Astrocyte (in vitro differentiated cells and primary cell): ENCODE results near the gene MIP. TPM values are rescaled to one million over a fixed set of nuclear protein-coding genes. Genes with fewer than 3 reads are reported as not detected.

Source experiments
- DNase-seq: peaks from one replicate; pipeline ENCODE4 v3.0.0-alpha.2; 2010; ENCODE audit warnings: low read depth
- FAIRE-seq: peaks from 2 replicates; lab custom pipeline; 2011; peaks lifted over from hg19 to GRCh38; lab: Jason Lieb, UNC
- H2AFZ ChIP-seq: 2 replicates; pipeline ENCODE4 v1.6.0; 2012; ENCODE audit warnings: low read depth, low read length, inconsistent platforms
- H3K27ac ChIP-seq: 2 replicates; pipeline ENCODE4 v1.5.1; 2011; ENCODE audit warnings: low read depth, low read length, inconsistent platforms
- H3K27me3 ChIP-seq: 2 replicates; pipeline ENCODE4 v1.6.0; 2011; ENCODE audit warnings: low read length, inconsistent platforms; ENCODE audit not compliant: insufficient read depth
- H3K36me3 ChIP-seq: 2 replicates; pipeline ENCODE4 v1.5.1; 2011; ENCODE audit warnings: low read length, inconsistent platforms; ENCODE audit not compliant: insufficient read depth
- H3K4me1 ChIP-seq: 2 replicates; pipeline ENCODE4 v1.5.1; 2011; ENCODE audit warnings: low read length, inconsistent platforms; ENCODE audit not compliant: insufficient read depth
- H3K4me2 ChIP-seq: 2 replicates; pipeline ENCODE4 v1.6.0; 2012; ENCODE audit warnings: low read length, inconsistent platforms
- H3K4me3 ChIP-seq: 2 replicates; pipeline ENCODE4 v1.5.1; 2011; ENCODE audit warnings: low read depth, mild to moderate bottlenecking, low read length, inconsistent platforms; ENCODE audit not compliant: insufficient read depth
- H3K79me2 ChIP-seq: 2 replicates; pipeline ENCODE4 v1.6.0; 2012; ENCODE audit warnings: mild to moderate bottlenecking, low read length, inconsistent platforms; ENCODE audit not compliant: insufficient read depth
- H3K9ac ChIP-seq: 2 replicates; pipeline ENCODE4 v1.6.0; 2012; ENCODE audit warnings: mild to moderate bottlenecking, low read length, inconsistent platforms
- H3K9me3 ChIP-seq: 2 replicates; pipeline ENCODE4 v1.5.1; 2012; ENCODE audit warnings: low read depth, mild to moderate bottlenecking, low read length, inconsistent platforms; ENCODE audit not compliant: insufficient read depth
- H4K20me1 ChIP-seq: 2 replicates; pipeline ENCODE4 v1.6.0; 2012; ENCODE audit warnings: low read length, inconsistent platforms; ENCODE audit not compliant: insufficient read depth
- H3K27ac Mint-ChIP-seq: one replicate; pipeline ENCODE4 v1.8.0; 2021; ENCODE audit warnings: mild to moderate bottlenecking, mixed read lengths; ENCODE audit not compliant: unreplicated experiment
- H3K27me3 Mint-ChIP-seq: one replicate; pipeline ENCODE4 v1.8.0; 2021; ENCODE audit warnings: low read depth, mixed read lengths; ENCODE audit not compliant: unreplicated experiment
- H3K36me3 Mint-ChIP-seq: one replicate; pipeline ENCODE4 v1.8.0; 2021; ENCODE audit warnings: low read depth, mixed read lengths; ENCODE audit not compliant: unreplicated experiment
- H3K4me1 Mint-ChIP-seq: one replicate; pipeline ENCODE4 v1.8.0; 2021; ENCODE audit warnings: low read depth, mixed read lengths; ENCODE audit not compliant: unreplicated experiment
- H3K4me3 Mint-ChIP-seq: one replicate; pipeline ENCODE4 v1.8.0; 2021; ENCODE audit warnings: mild to moderate bottlenecking, moderate library complexity, mixed read lengths; ENCODE audit not compliant: unreplicated experiment
- H3K9me3 Mint-ChIP-seq: one replicate; pipeline ENCODE4 v1.8.0; 2021; ENCODE audit warnings: mild to moderate bottlenecking, mixed read lengths; ENCODE audit not compliant: unreplicated experiment
- CTCF ChIP-seq: IDR thresholded peaks from 2 replicates; pipeline ENCODE4 v1.5.1; 2011; ENCODE audit warnings: low read depth, mild to moderate bottlenecking, inconsistent platforms, low read length, moderate library complexity; ENCODE audit not compliant: insufficient read depth
- EZH2 ChIP-seq: IDR thresholded peaks from 2 replicates; pipeline ENCODE4 v1.6.1; 2012; ENCODE audit warnings: mild to moderate bottlenecking, low read length, inconsistent platforms; ENCODE audit not compliant: insufficient read depth
- total RNA-seq: library from RNA; stranded (reverse); gene quantifications from 2 replicates; pipeline ENCODE4 v1.2.1, GENCODE V29; 2021

Gene MIP
- total RNA-seq, 1 donor from 2014 or later = not detected

- Histone ChIP-seq H3K36me3 (peaks cover under 1% of the 10 kb centered on the region), H3K79me2 (no peaks in the 10 kb centered on the region), H2AFZ (no peak overlapping the region), H4K20me1 (no peaks in the 10 kb centered on the region), H3K27me3 (no peaks in the 10 kb centered on the region), H3K4me3 (no peak overlapping the region), H3K9me3 (no peaks in the 10 kb centered on the region), H3K4me2 (no peak overlapping the region), H3K4me1 (no peaks in the 10 kb centered on the region), H3K9ac (no peak overlapping the region), H3K27ac (no peak overlapping the region)
- Mint-ChIP-seq H3K27me3 (no peaks in the 10 kb centered on the region), H3K4me3 (no peak overlapping the region), H3K36me3 (peaks cover 2% of the 10 kb centered on the region), H3K27ac (no peak overlapping the region), H3K9me3 (no peaks in the 10 kb centered on the region), H3K4me1 (no peaks in the 10 kb centered on the region)
- TF ChIP-seq CTCF = no peak
- TF ChIP-seq EZH2 = no peak
- FAIRE-seq (no peak), DNase-seq (no peak)
These were observed 42.4 kb downstream of the MIP start for GRCh38 chr12:56411781-56412639.

GRCh38 chr12:56410768-56411167 is 43.7 kb downstream of the MIP start:
- H3K27ac Mint-ChIP-seq = no peak overlapping the region
- H3K27ac ChIP-seq = no peak overlapping the region
- no peak overlapping the region for H3K4me3 Mint-ChIP-seq
- H3K4me1 Mint-ChIP-seq = no peaks in the 10 kb centered on the region
- H3K79me2 ChIP-seq = no peaks in the 10 kb centered on the region
- no peaks in the 10 kb centered on the region for H3K4me1 ChIP-seq
- no peak overlapping the region for H2AFZ ChIP-seq
- FAIRE-seq (no peak), DNase-seq (no peak)
- peaks cover 2% of the 10 kb centered on the region for H3K9me3 Mint-ChIP-seq
- no peak overlapping the region for H3K4me2 ChIP-seq
- H3K27me3 ChIP-seq = no peaks in the 10 kb centered on the region
- peaks cover 6% of the 10 kb centered on the region for H3K27me3 Mint-ChIP-seq
- no peak for TF ChIP-seq CTCF
- no peak for TF ChIP-seq EZH2
- H3K36me3 ChIP-seq = no peaks in the 10 kb centered on the region
- H3K36me3 Mint-ChIP-seq = peaks cover 2% of the 10 kb centered on the region
- no peak overlapping the region for H3K4me3 ChIP-seq
- no peaks in the 10 kb centered on the region for H4K20me1 ChIP-seq
- H3K9ac ChIP-seq = no peak overlapping the region
- H3K9me3 ChIP-seq = no peaks in the 10 kb centered on the region
